ENCODE data around the gene RIN2. TPM values are rescaled to one million over a fixed set of nuclear protein-coding genes. Genes with fewer than 3 reads are reported as not detected.

RIN2 gene
- total RNA-seq, 1 experiment from 2014 or later: 1.5 TPM

- intact Hi-C loops (cut with micrococcal nuclease): no loop called here
- no peak overlapping the region for H3K4me3 ChIP-seq (replicated peaks in 1 of 2; ENCODE audit: low read depth in 1 of 2, low read length in 2 of 2)
- ATAC-seq: no peak
- ChIA-PET RAD21 (ENCODE audit: low non-redundant PET in 1 of 2, low total read pairs in 2 of 2, uncharacterized antibody in 2 of 2, unreplicated experiment in 2 of 2) (no interaction called here), CTCF (no interaction called here), POLR2A (no interaction called here)
- H4K20me1 ChIP-seq (ENCODE audit: insufficient read depth): no peaks in the 10 kb centered on the region
- H3K9ac ChIP-seq (ENCODE audit: low read length): no peak overlapping the region
- H3K27me3 ChIP-seq (ENCODE audit: insufficient read depth, low read length): no peaks in the 10 kb centered on the region
- BruUV-seq (replicated peaks): no TSS peak
- TF ChIP-seq RAD21 (IDR thresholded peaks at IDR 0.05; ENCODE audit: low read depth) (no peak), CBX3 (IDR thresholded peaks at IDR 0.05; ENCODE audit: low read depth) (no peak), ELF1 (IDR thresholded peaks at IDR 0.05; ENCODE audit: borderline replicate concordance, low read depth) (no peak), SP1 (IDR thresholded peaks at IDR 0.05; ENCODE audit: low read depth) (no peak), EZH2phosphoT487 (IDR thresholded peaks at IDR 0.05; ENCODE audit: borderline replicate concordance) (no peak), ZNF274 (IDR thresholded peaks at IDR 0.05; ENCODE audit: low read depth, low read length) (no peak), POLR2A (IDR thresholded peaks at IDR 0.05; ENCODE audit: borderline replicate concordance, extremely low read depth, insufficient read depth, insufficient read length) (no peak), YY1 (IDR thresholded peaks at IDR 0.05; ENCODE audit: extremely low read depth, insufficient replicate concordance, low read depth, low read length) (no peak), POLR2AphosphoS5 (IDR thresholded peaks at IDR 0.05; ENCODE audit: low read depth, low read length) (no peak)
- TF ChIP-seq, protein P1, sequence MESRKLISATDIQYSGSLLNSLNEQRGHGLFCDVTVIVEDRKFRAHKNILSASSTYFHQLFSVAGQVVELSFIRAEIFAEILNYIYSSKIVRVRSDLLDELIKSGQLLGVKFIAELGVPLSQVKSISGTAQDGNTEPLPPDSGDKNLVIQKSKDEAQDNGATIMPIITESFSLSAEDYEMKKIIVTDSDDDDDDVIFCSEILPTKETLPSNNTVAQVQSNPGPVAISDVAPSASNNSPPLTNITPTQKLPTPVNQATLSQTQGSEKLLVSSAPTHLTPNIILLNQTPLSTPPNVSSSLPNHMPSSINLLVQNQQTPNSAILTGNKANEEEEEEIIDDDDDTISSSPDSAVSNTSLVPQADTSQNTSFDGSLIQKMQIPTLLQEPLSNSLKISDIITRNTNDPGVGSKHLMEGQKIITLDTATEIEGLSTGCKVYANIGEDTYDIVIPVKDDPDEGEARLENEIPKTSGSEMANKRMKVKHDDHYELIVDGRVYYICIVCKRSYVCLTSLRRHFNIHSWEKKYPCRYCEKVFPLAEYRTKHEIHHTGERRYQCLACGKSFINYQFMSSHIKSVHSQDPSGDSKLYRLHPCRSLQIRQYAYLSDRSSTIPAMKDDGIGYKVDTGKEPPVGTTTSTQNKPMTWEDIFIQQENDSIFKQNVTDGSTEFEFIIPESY (IDR thresholded peaks at IDR 0.05; ENCODE audit: extremely low read depth, insufficient replicate concordance, low read length): no peak
- TF ChIP-seq, protein P2, sequence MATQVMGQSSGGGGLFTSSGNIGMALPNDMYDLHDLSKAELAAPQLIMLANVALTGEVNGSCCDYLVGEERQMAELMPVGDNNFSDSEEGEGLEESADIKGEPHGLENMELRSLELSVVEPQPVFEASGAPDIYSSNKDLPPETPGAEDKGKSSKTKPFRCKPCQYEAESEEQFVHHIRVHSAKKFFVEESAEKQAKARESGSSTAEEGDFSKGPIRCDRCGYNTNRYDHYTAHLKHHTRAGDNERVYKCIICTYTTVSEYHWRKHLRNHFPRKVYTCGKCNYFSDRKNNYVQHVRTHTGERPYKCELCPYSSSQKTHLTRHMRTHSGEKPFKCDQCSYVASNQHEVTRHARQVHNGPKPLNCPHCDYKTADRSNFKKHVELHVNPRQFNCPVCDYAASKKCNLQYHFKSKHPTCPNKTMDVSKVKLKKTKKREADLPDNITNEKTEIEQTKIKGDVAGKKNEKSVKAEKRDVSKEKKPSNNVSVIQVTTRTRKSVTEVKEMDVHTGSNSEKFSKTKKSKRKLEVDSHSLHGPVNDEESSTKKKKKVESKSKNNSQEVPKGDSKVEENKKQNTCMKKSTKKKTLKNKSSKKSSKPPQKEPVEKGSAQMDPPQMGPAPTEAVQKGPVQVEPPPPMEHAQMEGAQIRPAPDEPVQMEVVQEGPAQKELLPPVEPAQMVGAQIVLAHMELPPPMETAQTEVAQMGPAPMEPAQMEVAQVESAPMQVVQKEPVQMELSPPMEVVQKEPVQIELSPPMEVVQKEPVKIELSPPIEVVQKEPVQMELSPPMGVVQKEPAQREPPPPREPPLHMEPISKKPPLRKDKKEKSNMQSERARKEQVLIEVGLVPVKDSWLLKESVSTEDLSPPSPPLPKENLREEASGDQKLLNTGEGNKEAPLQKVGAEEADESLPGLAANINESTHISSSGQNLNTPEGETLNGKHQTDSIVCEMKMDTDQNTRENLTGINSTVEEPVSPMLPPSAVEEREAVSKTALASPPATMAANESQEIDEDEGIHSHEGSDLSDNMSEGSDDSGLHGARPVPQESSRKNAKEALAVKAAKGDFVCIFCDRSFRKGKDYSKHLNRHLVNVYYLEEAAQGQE (IDR thresholded peaks at IDR 0.05; ENCODE audit: low read depth): no peak
- TF ChIP-seq, protein P3, sequence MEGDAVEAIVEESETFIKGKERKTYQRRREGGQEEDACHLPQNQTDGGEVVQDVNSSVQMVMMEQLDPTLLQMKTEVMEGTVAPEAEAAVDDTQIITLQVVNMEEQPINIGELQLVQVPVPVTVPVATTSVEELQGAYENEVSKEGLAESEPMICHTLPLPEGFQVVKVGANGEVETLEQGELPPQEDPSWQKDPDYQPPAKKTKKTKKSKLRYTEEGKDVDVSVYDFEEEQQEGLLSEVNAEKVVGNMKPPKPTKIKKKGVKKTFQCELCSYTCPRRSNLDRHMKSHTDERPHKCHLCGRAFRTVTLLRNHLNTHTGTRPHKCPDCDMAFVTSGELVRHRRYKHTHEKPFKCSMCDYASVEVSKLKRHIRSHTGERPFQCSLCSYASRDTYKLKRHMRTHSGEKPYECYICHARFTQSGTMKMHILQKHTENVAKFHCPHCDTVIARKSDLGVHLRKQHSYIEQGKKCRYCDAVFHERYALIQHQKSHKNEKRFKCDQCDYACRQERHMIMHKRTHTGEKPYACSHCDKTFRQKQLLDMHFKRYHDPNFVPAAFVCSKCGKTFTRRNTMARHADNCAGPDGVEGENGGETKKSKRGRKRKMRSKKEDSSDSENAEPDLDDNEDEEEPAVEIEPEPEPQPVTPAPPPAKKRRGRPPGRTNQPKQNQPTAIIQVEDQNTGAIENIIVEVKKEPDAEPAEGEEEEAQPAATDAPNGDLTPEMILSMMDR (IDR thresholded peaks at IDR 0.05 in 2 of 3, conservative IDR thresholded peaks at IDR 0.05 in 1 of 3; ENCODE audit: borderline replicate concordance in 1 of 3, insufficient read depth in 1 of 3, low read depth in 2 of 3, low read length in 2 of 3): no peak
- no peaks in the 10 kb centered on the region for H3K36me3 ChIP-seq (ENCODE audit: control insufficient read depth in 1 of 2, insufficient read depth in 2 of 2, low read length in 2 of 2)
- H3K27ac ChIP-seq (ENCODE audit: low read depth, low read length): no peak overlapping the region
- H3K9me2 ChIP-seq (ENCODE audit: insufficient read depth): no peaks in the 10 kb centered on the region
- H3K79me2 ChIP-seq (ENCODE audit: insufficient read depth, low read length): no peaks in the 10 kb centered on the region
- no peaks in the 10 kb centered on the region for H3K4me1 ChIP-seq (ENCODE audit: control insufficient read depth in 1 of 2, insufficient read depth in 2 of 2, low read length in 2 of 2)
- H2AFZ ChIP-seq (ENCODE audit: low read depth, low read length, poor library complexity, severe bottlenecking): no peak overlapping the region
- no peak for DNase-seq (ENCODE audit: low read depth, low spot score)
- H3K4me2 ChIP-seq (ENCODE audit: low read length): no peak overlapping the region
- no peaks in the 10 kb centered on the region for H3K9me3 ChIP-seq (ENCODE audit: control insufficient read depth in 1 of 2, insufficient read depth in 1 of 2, low read depth in 1 of 2, low read length in 2 of 2)
These were observed 7.9 kb upstream of the RIN2 start for GRCh38 chr20:19750101-19750606.

Measured in HCT116 (cell line).